Activated T-helper 17 cell treated with anti-CD3 and anti-CD28 coated beads, Interleukin-2, amount 50 U/mL, for 72 hours (primary cell): ENCODE data around the gene ZPLD1. TPM values are rescaled to one million over a fixed set of nuclear protein-coding genes. Genes with fewer than 3 reads are reported as not detected.

Experiments used
- ATAC-seq: fragments of 150-1000 bp; cut with Tn5 transposase; replicated peaks from 2 replicates; pipeline ENCODE4 v1.10.0; 2021; ENCODE audit warnings: mild to moderate bottlenecking, moderate library complexity
- H3K27ac Mint-ChIP-seq: one replicate; pipeline ENCODE4 v1.8.0; 2022; ENCODE audit warnings: mixed read lengths
- H3K27me3 Mint-ChIP-seq: one replicate; pipeline ENCODE4 v1.8.0; 2022; ENCODE audit warnings: mixed read lengths
- H3K36me3 Mint-ChIP-seq: one replicate; pipeline ENCODE4 v1.8.0; 2022; ENCODE audit warnings: low read depth, mild to moderate bottlenecking, mixed read lengths
- H3K4me1 Mint-ChIP-seq: one replicate; pipeline ENCODE4 v1.8.0; 2022; ENCODE audit warnings: mixed read lengths
- H3K4me3 Mint-ChIP-seq: one replicate; pipeline ENCODE4 v1.8.0; 2022; ENCODE audit warnings: mild to moderate bottlenecking, mixed read lengths
- H3K9me3 Mint-ChIP-seq: one replicate; pipeline ENCODE4 v1.8.0; 2022; ENCODE audit warnings: mixed read lengths
- total RNA-seq, 2 donors: library from RNA; stranded (reverse); gene quantifications; one replicate each; pipeline ENCODE4 v1.2.3, GENCODE V29; 2022

ZPLD1 gene
- under 1 TPM in 1 of 2 donors, not detected in 1; 0.11 TPM for total RNA-seq

DNA sequence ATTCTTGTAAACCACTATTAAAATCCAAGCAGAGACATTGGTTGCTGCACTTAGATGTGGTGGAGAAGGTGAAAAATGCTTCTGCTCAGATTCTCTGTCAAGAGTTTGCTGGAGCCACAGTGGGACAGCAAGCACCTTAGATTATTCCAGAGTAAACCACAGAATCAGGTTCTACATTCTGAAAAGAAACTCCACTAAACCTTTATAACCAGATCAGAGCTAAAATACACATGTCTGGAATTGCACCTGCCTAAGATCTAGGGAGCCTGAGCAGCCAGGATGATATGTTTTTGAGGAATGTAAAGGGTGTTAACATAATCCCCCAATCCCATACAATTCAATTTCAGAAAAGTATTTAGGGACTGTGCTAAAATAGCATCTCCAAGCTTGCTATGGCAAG is at the start of gene ZPLD1:
ZPLD1 (plus strand) TSS at position 301 of the 400 bp plus-strand sequence. CDS start 3,473 bp downstream, outside the sequence.
- Mint-ChIP-seq H3K36me3 (no peaks in the 10 kb centered on the region), H3K4me1 (no peaks in the 10 kb centered on the region), H3K9me3 (no peaks in the 10 kb centered on the region), H3K27ac (no peak within 1 kb of the TSS), H3K4me3 (no peak within 1 kb of the TSS), H3K27me3 (peaks cover 7% of the 10 kb centered on the region)
- no peak for ATAC-seq

DNA sequence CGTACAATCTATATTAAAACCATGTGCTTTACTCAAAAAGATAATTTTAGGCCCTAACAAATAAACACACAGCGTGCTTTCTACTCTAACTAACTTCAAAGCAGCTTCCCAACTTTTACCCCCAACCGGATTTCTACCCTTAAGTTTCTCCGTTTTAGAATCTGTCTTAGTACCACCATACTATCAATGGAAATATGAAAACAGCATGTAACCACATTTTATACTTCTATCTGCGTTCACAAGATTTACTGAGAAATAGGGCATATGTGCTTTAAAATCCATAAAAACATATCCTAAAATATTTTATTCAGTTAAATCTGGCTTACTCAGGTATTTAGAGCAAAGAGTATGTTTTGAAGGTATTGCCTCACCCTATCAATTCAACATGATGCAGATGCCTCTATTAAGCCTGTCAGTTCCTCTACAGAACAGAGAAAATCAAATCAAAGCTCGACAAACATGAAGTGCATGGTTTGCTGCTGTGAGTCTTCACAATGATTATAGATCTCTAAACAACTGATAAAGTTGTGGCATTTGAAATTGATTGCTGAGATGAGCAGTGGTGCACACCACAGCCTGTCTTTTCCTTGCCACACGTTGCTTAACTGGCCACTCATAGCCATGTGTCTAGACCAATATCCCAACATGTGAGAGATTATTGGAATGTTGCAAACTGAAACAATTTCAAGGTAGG is 44.5 kb upstream of the ZPLD1 start:
- Mint-ChIP-seq H3K4me1 (no peaks in the 10 kb centered on the region), H3K36me3 (no peaks in the 10 kb centered on the region), H3K27ac (no peak overlapping the region), H3K4me3 (no peak overlapping the region), H3K9me3 (no peaks in the 10 kb centered on the region), H3K27me3 (peaks cover 8% of the 10 kb centered on the region)
- no peak for ATAC-seq

DNA sequence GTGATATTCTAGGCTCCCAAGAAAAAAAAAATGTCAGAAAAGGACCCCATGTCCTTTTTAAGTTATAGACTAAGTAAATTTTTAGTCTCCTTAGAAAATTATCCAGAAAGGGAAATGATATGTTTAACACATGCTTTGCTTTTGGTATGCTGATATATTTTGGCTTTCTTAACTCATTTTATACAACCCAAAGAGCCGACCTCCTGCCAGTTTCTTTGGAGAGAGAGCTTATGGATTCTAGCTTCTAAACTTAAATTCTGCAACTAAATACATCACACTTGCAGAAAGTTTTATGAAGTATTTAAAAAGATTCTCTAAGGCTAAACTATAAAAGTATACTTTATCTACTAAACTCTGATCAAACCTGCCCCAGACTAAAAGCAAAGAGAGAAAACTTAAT is 43.9 kb upstream of the ZPLD1 start:
- Mint-ChIP-seq H3K9me3 (no peaks in the 10 kb centered on the region), H3K27ac (no peak overlapping the region), H3K4me3 (no peak overlapping the region), H3K4me1 (no peaks in the 10 kb centered on the region), H3K27me3 (peaks cover 8% of the 10 kb centered on the region), H3K36me3 (no peaks in the 10 kb centered on the region)
- ATAC-seq: no peak

DNA sequence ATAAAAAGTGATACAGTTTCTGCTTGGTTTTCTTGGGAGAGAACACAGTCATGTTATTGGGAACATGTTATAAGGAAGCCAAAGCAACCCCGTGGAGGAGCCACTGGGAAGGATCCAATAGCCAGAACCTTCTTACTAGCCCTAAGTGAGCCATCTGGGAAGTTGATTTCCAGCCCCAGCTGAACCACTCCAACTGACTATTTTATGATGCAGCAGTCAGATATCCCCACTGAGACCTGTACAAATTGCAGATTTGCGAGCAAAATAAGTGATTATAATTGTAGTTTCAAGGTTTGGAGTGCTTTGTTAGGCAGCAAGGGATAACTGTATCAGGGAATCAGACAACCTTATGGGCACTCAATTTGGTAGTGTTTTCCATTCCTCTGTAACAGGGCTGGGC is 43.3 kb upstream of the ZPLD1 start:
- peaks cover 8% of the 10 kb centered on the region for H3K27me3 Mint-ChIP-seq
- H3K36me3 Mint-ChIP-seq: no peaks in the 10 kb centered on the region
- no peaks in the 10 kb centered on the region for H3K9me3 Mint-ChIP-seq
- H3K4me1 Mint-ChIP-seq: no peaks in the 10 kb centered on the region
- H3K4me3 Mint-ChIP-seq: no peak overlapping the region
- no peak for ATAC-seq
- no peak overlapping the region for H3K27ac Mint-ChIP-seq

DNA sequence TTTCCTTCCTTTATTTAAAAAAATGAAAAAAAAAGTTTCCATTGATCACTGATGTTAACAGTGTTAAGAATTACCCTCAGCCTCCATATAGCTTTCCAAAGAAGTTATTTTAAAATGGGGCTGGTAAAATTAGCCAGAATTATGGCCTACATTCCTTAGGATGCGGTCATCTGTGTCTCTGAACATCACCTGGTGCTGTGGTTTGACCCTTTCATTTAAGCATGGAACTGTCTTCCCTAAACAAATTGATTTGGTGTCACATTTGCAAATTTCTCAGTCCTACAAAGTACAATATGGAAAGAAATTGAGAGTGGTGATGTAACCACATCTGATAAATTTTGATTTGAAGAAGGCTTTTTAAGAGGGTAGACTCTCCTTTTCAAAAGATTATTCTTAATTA is 40.3 kb upstream of the ZPLD1 start:
- Mint-ChIP-seq H3K9me3 (no peaks in the 10 kb centered on the region), H3K27ac (no peak overlapping the region), H3K4me1 (no peaks in the 10 kb centered on the region), H3K4me3 (no peak overlapping the region), H3K27me3 (peaks cover 15% of the 10 kb centered on the region), H3K36me3 (no peaks in the 10 kb centered on the region)
- no peak for ATAC-seq

DNA sequence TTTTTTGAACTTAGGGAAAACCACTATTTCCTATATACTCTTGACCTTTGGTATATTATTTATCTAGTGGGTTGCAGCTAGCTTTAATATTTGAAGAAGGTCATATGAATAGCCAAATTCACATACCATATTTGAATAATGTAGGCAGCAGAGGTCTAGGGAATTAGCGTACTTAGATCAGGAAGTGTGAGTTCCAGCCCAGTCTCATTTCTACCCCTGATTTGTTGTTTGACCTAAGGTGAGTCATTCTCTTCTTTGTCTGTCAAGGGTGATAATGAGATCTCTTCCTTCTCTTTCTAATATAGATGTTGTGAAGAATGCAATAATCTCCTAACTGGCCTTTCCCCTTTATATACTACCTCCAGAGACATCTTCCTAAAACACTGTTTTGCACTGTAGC is 36.6 kb upstream of the ZPLD1 start:
- H3K4me3 Mint-ChIP-seq: no peak overlapping the region
- H3K27ac Mint-ChIP-seq: no peak overlapping the region
- no peaks in the 10 kb centered on the region for H3K9me3 Mint-ChIP-seq
- H3K27me3 Mint-ChIP-seq: peaks cover 19% of the 10 kb centered on the region
- no peak for ATAC-seq
- no peaks in the 10 kb centered on the region for H3K4me1 Mint-ChIP-seq
- H3K36me3 Mint-ChIP-seq: no peaks in the 10 kb centered on the region

DNA sequence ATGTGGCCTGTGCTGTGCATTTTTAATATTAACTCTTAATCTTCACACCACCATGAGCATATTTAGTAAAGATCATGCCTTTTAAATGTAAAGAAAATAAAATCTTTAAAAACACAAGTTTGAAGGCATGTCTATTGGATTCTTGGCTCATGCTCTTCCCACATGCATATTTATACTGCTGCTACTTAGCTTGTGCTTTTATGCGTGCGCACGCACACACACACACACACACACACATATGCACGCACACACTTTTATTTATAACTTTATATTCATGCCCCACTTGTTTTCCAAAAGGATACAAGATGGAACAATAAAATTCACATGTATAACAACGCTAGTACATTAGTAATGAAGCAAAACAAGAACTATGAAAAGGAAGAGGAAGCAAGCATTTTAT is 36.1 kb upstream of the ZPLD1 start:
- H3K4me1 Mint-ChIP-seq: no peaks in the 10 kb centered on the region
- H3K4me3 Mint-ChIP-seq: no peak overlapping the region
- ATAC-seq: no peak
- H3K27ac Mint-ChIP-seq: no peak overlapping the region
- H3K27me3 Mint-ChIP-seq: peaks cover 19% of the 10 kb centered on the region
- H3K36me3 Mint-ChIP-seq: no peaks in the 10 kb centered on the region
- no peaks in the 10 kb centered on the region for H3K9me3 Mint-ChIP-seq

DNA sequence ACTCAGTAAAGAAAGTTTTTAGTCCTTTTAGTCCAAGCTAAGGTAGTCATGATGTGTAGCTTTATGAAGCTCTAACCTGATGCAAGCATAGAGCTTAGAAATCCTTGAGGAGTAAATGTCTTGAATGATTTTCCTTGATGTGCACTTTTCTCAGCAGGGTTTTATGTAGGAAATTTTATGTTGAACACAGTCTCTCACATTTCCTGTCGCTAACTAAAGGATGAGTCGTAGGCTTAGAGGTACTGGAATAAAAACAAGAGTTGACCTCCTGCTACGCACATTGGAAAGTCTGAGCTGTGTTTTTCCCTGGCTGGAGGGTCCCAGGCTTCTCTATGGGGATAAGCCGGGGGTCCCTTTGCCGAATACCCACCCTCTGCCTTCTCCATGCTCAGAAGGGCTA is 34.7 kb upstream of the ZPLD1 start:
- H3K9me3 Mint-ChIP-seq: no peaks in the 10 kb centered on the region
- no peaks in the 10 kb centered on the region for H3K4me1 Mint-ChIP-seq
- no peak overlapping the region for H3K27ac Mint-ChIP-seq
- no peaks in the 10 kb centered on the region for H3K36me3 Mint-ChIP-seq
- ATAC-seq: no peak
- peaks cover 15% of the 10 kb centered on the region for H3K27me3 Mint-ChIP-seq
- no peak overlapping the region for H3K4me3 Mint-ChIP-seq

DNA sequence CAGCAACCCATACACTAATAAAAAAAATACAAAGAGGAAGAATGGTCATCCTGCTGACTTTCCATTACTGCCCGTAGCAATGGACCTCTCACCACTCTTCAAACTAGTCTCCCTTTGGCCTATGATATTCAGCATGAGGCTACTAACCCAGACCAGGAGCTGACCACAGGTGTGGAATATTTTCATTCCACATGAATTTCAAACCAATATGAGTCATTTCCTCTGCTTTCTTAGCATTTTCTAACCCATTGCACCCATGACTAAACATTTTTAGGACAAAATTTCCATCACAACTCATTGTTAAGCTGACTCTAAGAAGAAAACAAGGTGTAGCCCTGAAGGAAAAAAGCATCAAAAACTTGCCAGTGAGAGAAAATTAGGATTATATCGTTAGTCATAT is 34.0 kb upstream of the ZPLD1 start:
- no peak for ATAC-seq
- Mint-ChIP-seq H3K36me3 (no peaks in the 10 kb centered on the region), H3K27ac (no peak overlapping the region), H3K9me3 (no peaks in the 10 kb centered on the region), H3K4me3 (no peak overlapping the region), H3K27me3 (peaks cover 15% of the 10 kb centered on the region), H3K4me1 (no peaks in the 10 kb centered on the region)

DNA sequence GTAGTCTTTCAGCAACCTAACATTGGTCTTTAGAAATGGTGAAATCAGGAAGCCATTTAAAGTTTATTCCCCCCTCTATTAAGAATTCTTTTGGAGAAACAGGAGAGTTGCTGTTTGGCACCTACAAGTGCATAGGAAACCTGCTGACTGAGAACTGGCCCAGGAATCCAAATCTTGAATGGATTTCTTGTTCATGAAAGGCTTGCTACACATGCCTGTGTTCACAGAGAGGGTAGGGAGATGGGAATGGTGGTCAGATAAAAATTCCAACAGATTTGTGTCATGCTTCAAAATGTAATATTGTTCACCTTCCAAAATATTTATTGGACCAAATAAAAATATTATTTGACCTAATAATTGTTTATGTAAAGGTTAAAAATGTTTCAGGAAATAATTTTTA is 24.2 kb upstream of the ZPLD1 start:
- no peak for ATAC-seq
- no peaks in the 10 kb centered on the region for H3K9me3 Mint-ChIP-seq
- H3K27ac Mint-ChIP-seq: no peak overlapping the region
- peaks cover 3% of the 10 kb centered on the region for H3K27me3 Mint-ChIP-seq
- H3K4me3 Mint-ChIP-seq: no peak overlapping the region
- peaks cover 6% of the 10 kb centered on the region for H3K4me1 Mint-ChIP-seq
- H3K36me3 Mint-ChIP-seq: no peaks in the 10 kb centered on the region

DNA sequence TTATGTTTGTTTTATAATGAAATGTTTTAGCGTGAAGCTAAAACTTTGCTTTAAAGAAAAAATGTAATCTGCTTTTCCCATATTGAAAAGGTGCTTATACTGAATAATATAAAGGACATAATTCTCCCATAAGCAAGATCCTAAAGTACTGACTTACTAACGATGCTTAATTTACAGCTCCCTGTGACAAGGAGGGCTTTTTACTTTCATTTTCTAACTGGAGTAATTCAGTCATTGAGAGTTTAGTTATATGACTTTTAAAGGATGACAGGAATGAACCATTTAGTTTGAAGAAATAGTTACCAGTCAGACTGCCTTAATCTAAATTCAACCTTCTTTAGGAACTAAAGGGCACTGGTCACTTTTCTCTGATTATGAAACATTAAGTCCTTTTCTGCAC is 19.3 kb upstream of the ZPLD1 start:
- Mint-ChIP-seq H3K36me3 (no peaks in the 10 kb centered on the region), H3K9me3 (no peaks in the 10 kb centered on the region), H3K27ac (peak overlapping the region; percentile 48), H3K4me3 (peak overlapping the region; percentile 45), H3K27me3 (no peaks in the 10 kb centered on the region), H3K4me1 (peaks cover 6% of the 10 kb centered on the region)
- ATAC-seq: peak; percentile 39

DNA sequence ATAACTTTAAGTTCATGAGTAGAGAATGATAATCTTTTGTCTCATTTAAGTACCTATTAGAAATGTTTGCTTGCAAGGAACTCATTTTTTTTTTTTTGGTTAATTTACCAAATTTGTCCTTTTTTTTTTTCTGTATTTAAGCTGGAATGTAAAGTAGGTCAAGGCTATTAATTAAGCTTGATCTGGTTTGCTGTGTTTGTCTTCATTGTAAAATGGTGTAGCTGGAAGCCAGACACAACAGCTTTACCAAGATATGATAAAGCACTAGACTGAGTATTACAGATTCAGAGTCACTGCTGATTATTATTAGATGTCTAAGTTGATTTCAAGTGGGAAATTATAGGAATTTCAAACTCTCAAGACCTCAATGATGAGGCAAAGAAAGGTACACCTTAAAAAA is 15.0 kb upstream of the ZPLD1 start:
- Mint-ChIP-seq H3K9me3 (no peaks in the 10 kb centered on the region), H3K4me3 (no peak overlapping the region), H3K4me1 (peaks cover 6% of the 10 kb centered on the region), H3K36me3 (no peaks in the 10 kb centered on the region), H3K27me3 (no peaks in the 10 kb centered on the region), H3K27ac (no peak overlapping the region)
- ATAC-seq: no peak

DNA sequence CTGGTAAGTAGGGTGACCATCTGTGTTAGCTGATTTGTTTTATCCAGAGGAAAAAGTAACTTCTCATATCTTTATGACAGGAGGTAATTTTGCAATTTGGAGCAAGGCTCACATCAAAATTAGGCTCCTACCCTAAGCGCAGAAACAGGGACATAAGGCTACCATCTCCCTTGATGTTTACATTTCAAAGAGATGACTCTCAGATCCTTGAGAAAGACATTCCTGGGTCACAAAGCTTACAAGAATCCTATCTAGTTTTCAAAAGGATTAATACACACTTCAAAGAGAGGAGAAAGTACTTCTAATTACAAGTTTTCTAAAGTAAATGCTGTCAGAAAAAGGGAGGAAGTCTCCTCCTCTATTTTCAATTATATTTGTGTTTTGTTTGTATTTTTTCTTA is 7.0 kb downstream of the ZPLD1 start:
- no peaks in the 10 kb centered on the region for H3K36me3 Mint-ChIP-seq
- peaks cover 4% of the 10 kb centered on the region for H3K27me3 Mint-ChIP-seq
- no peak overlapping the region for H3K27ac Mint-ChIP-seq
- no peak for ATAC-seq
- H3K4me1 Mint-ChIP-seq: no peaks in the 10 kb centered on the region
- H3K4me3 Mint-ChIP-seq: no peak overlapping the region
- no peaks in the 10 kb centered on the region for H3K9me3 Mint-ChIP-seq

DNA sequence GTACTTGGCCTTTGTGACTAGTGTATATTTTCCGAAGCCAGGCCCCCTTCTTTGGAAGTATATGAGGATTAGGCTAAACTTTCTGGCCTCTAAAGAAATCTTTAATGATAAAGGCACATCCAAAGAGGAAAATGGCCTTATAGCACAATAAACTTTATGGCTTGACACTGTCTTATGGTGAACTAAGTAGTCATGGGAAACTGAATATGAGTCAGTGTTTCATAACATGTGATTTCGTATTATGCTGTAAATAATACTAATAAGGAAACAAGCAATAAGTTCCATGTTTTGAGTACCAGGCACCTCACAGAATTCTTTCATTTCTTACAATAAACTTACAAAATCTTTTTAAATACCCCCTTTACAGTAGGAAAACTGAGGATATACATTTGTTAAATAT is 8.2 kb downstream of the ZPLD1 start:
- H3K9me3 Mint-ChIP-seq: no peaks in the 10 kb centered on the region
- H3K36me3 Mint-ChIP-seq: no peaks in the 10 kb centered on the region
- no peak overlapping the region for H3K4me3 Mint-ChIP-seq
- H3K27me3 Mint-ChIP-seq: peaks cover 3% of the 10 kb centered on the region
- H3K27ac Mint-ChIP-seq: no peak overlapping the region
- ATAC-seq: no peak
- H3K4me1 Mint-ChIP-seq: no peaks in the 10 kb centered on the region

DNA sequence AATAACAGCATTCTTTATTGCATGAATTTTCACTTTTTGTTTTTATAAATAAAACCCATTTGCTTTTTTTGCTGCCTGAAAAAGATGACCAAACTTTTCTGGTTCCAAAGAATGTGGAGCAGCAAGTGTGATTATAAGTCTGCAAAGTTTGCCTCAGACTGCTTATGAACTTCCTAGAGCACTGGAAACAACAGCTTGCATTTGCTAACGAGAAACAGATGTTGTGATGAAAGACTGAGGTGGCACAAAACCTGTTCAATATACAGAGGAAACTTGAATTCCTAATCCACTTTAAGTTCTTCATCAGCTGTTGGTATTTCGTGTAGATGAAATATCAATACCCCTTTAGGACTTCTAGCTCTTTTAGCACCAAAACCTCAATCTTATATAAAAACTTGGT is 9.3 kb downstream of the ZPLD1 start:
- ATAC-seq: no peak
- no peak overlapping the region for H3K27ac Mint-ChIP-seq
- no peaks in the 10 kb centered on the region for H3K36me3 Mint-ChIP-seq
- no peaks in the 10 kb centered on the region for H3K4me1 Mint-ChIP-seq
- H3K4me3 Mint-ChIP-seq: no peak overlapping the region
- no peaks in the 10 kb centered on the region for H3K27me3 Mint-ChIP-seq
- H3K9me3 Mint-ChIP-seq: no peaks in the 10 kb centered on the region

DNA sequence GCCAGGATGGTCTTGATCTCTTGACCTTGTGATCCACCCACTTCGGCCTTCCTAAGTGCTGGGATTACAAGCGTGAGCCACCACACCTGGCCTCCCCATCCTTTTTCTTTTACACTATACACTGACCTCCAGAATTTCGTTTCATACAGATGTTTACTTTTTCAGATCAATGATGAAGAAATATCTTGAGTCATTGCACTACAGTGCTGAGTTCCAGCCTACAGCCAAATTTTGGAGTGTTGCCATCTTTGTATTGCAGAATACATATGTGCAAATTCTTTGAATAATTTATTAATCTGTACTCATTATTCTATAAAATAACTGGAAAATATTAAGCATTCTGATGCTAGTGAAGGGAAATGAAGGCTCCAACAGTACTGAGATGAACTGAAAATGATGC is 12.5 kb downstream of the ZPLD1 start:
- no peak for ATAC-seq
- no peaks in the 10 kb centered on the region for H3K36me3 Mint-ChIP-seq
- H3K27me3 Mint-ChIP-seq: peaks cover 8% of the 10 kb centered on the region
- no peaks in the 10 kb centered on the region for H3K4me1 Mint-ChIP-seq
- H3K4me3 Mint-ChIP-seq: no peak overlapping the region
- no peaks in the 10 kb centered on the region for H3K9me3 Mint-ChIP-seq
- no peak overlapping the region for H3K27ac Mint-ChIP-seq
